H1 (cell line): ENCODE results near the gene ADGRV1. TPM values are rescaled to one million over a fixed set of nuclear protein-coding genes. Genes with fewer than 3 reads are reported as not detected.

Experiments
- RFX5 ChIP-seq: IDR thresholded peaks from 2 replicates; pipeline ENCODE4 v1.6.1; 2011; ENCODE audit warnings: low read depth, low read length, improper control_type of control experiment, borderline replicate concordance
- polyA plus RNA-seq, 7 experiments: library from polyadenylated mRNA; depleted of rRNA in 3 of 7; stranded (reverse) in 5 of 7; unstranded in 2 of 7; fragments of >200 nt in 5 of 7; fragments of 200-250 nt in 2 of 7; gene quantifications; 1 replicate in 5 of 7; 2 replicates in 1 of 7; 4 replicates in 1 of 7; pipeline versions ENCODE4 v1.2.1 to v1.2.3, GENCODE V29; 2011 to 2013; ENCODE audit warnings: missing spikeins in 2 of 7, mixed read lengths in 2 of 7
- total RNA-seq: library from RNA; stranded (reverse); fragmentation: NEBNext Ultra II Directional; extraction: Animal tissue kit (Norgen Biotek cat#: 25700); gene quantifications from 2 replicates; pipeline ENCODE4 v1.2.1, GENCODE V29; 2021

Gene ADGRV1
- total and polyA plus RNA-seq, 2 of the 8 experiments (the other 6 are each of a cell fraction or from before 2014, with no cell fraction given) = 53.1 to 62.2 TPM

GRCh38 chr5:91092859-91093783 lies 534.5 kb downstream of the ADGRV1 start (continued):
- no peak for TF ChIP-seq RFX5
